Stromal cell of bone marrow (primary cell): Measurements from ENCODE around the gene ALOXE3.
A peak's percentile ranks its signal among the peaks of the same experiment; 100 is the strongest.

Source experiments
- DNase-seq: peaks from one replicate; pipeline ENCODE4 v3.0.0-alpha.2; 2012; ENCODE audit warnings: low read depth

The ALOXE3 gene

GRCh38 chr17:8153957-8154607, 35.8 kb upstream of the ALOXE3 start:
- peak; percentile 96 for DNase-seq

GRCh38 chr17:8153525-8153956, 35.2 kb upstream of the ALOXE3 start:
- peak; percentile 98 for DNase-seq

GRCh38 chr17:8153031-8153451, 34.7 kb upstream of the ALOXE3 start:
- DNase-seq: no peak

GRCh38 chr17:8152112-8152775, 33.9 kb upstream of the ALOXE3 start, which contains the start of gene PER1:
PER1 (minus strand) TSS chr17:8152404; CDS start chr17:8150706, 1,698 bp downstream.
- peak; percentile 93 for DNase-seq

- peak; percentile 73 for DNase-seq
Observed at GRCh38 chr17:8151641-8152111, 33.4 kb upstream of the ALOXE3 start.

- DNase-seq: peak; percentile 86
Observed at GRCh38 chr17:8151120-8151640, 32.9 kb upstream of the ALOXE3 start.

- no peak for DNase-seq
Observed at GRCh38 chr17:8150194-8151119, 32.1 kb upstream of the ALOXE3 start.

GRCh38 chr17:8149419-8150193, 31.3 kb upstream of the ALOXE3 start:
- DNase-seq: no peak

- no peak for DNase-seq
Observed at GRCh38 chr17:8148560-8148959, 30.2 kb upstream of the ALOXE3 start.

GRCh38 chr17:8147805-8148404, 29.6 kb upstream of the ALOXE3 start:
- DNase-seq: no peak

GRCh38 chr17:8147141-8147804, 29.0 kb upstream of the ALOXE3 start:
- DNase-seq: no peak

- no peak for DNase-seq
Observed at GRCh38 chr17:8146381-8147140, 28.2 kb upstream of the ALOXE3 start.

GRCh38 chr17:8145811-8146210, 27.5 kb upstream of the ALOXE3 start:
- no peak for DNase-seq

GRCh38 chr17:8144401-8145231, 26.3 kb upstream of the ALOXE3 start:
- no peak for DNase-seq

- DNase-seq: no peak
Observed at GRCh38 chr17:8143581-8144400, 25.5 kb upstream of the ALOXE3 start.

- DNase-seq: no peak
Observed at GRCh38 chr17:8142887-8143580, 24.7 kb upstream of the ALOXE3 start.
